ENCODE results near the gene GOLGA6A. TPM values are rescaled to one million over a fixed set of nuclear protein-coding genes. Genes with fewer than 3 reads are reported as not detected.

Gene GOLGA6A
- total and polyA plus RNA-seq, 9 of the 15 experiments (the other 6 are each of a cell fraction or from before 2014, with no cell fraction given) = not detected

- no peak overlapping the region for H3K4me2 ChIP-seq (ENCODE audit: insufficient read depth, low read length)
- H3K9me1 ChIP-seq (ENCODE audit: control insufficient read depth, insufficient read depth, low read length) = no peaks in the 10 kb centered on the region
- H3K9me3 ChIP-seq (replicated peaks; ENCODE audit: control insufficient read depth, insufficient read depth, low read depth, low read length) = no peaks in the 10 kb centered on the region
- in situ Hi-C loops (cut with MboI) = loop anchor here (10.0 kb wide), 1 partner anchor 69 kb away; no protein-coding TSS in a partner anchor
- ATAC-seq (no peak), FAIRE-seq (no peak), DNase-seq (ENCODE audit: extremely low read depth in 1 of 4, low spot score in 3 of 4) (no peak)
- BruUV-seq (replicated peaks) = no TSS peak
- H2AFZ ChIP-seq (ENCODE audit: low read depth, low read length) = no peak overlapping the region
- peaks cover 0 to 18% of the 10 kb centered on the region in 2 experiments; a peak in 2 of 5 replicates for H3K4me1 ChIP-seq (replicated peaks in 1 of 2; ENCODE audit: control insufficient read depth in 2 of 2, insufficient read depth in 2 of 2, low read length in 2 of 2)
- H3K9ac ChIP-seq (ENCODE audit: insufficient read depth in 1 of 2, low read depth in 2 of 2, low read length in 2 of 2) = no peak overlapping the region
- peaks cover 17 to 39% of the 10 kb centered on the region in 2 experiments for H3K27me3 ChIP-seq (ENCODE audit: control insufficient read depth in 2 of 2, insufficient read depth in 2 of 2, low read length in 2 of 2)
- peaks cover 3% of the 10 kb centered on the region; the same call in 1 of the 2 replicates for H4K20me1 ChIP-seq (replicated peaks; ENCODE audit: control insufficient read depth, insufficient read depth, low read length)
- ChIA-PET POLR2A (no interaction called here), CTCF (ENCODE audit: low intra/inter-chr PET ratio) (interaction anchor here (6.2 kb wide), 1 partner anchor 198 kb away, joined by 37 read pairs; no protein-coding TSS in a partner anchor)
- no peak for TF ChIP-seq CREM (IDR thresholded peaks at IDR 0.05; ENCODE audit: low read depth)
- TF ChIP-seq COPS2 (conservative IDR thresholded peaks at IDR 0.05) = no peak
- TF ChIP-seq DLX4 (CRISPR knock-in tag; IDR thresholded peaks at IDR 0.05) = no peak
- no peak for TF ChIP-seq RREB1 (CRISPR knock-in tag; IDR thresholded peaks at IDR 0.05)
- TF ChIP-seq HIVEP1 (CRISPR knock-in tag; IDR thresholded peaks at IDR 0.05) = no peak
- no peak for TF ChIP-seq ETV1 (tag; conservative IDR thresholded peaks at IDR 0.05; ENCODE audit: low read depth)
- TF ChIP-seq MTA1 (IDR thresholded peaks at IDR 0.05; ENCODE audit: borderline replicate concordance) = no peak
- TF ChIP-seq TFE3 (CRISPR knock-in tag; IDR thresholded peaks at IDR 0.05) = no peak
- TF ChIP-seq POU5F1 (IDR thresholded peaks at IDR 0.05; ENCODE audit: borderline replicate concordance, low read depth, low read length, partially characterized antibody) = no peak
- no peak for TF ChIP-seq YY1 (IDR thresholded peaks at IDR 0.05; ENCODE audit: borderline replicate concordance in 1 of 3, control insufficient read depth in 1 of 3, extremely low read depth in 1 of 3, insufficient read depth in 3 of 3, insufficient read length in 1 of 3, insufficient replicate concordance in 2 of 3, low read depth in 1 of 3, low read length in 2 of 3)
- no peak for TF ChIP-seq PHF20 (IDR thresholded peaks at IDR 0.05; ENCODE audit: partially characterized antibody)
- no peak for TF ChIP-seq BHLHE40 (IDR thresholded peaks at IDR 0.05; ENCODE audit: low read length)
- TF ChIP-seq NFE2L1 (tag; IDR thresholded peaks at IDR 0.05; ENCODE audit: borderline replicate concordance, low read depth) = no peak
- no peak for TF ChIP-seq FOXK2 (conservative IDR thresholded peaks at IDR 0.05 in 1 of 2, IDR thresholded peaks at IDR 0.05 in 1 of 2; ENCODE audit: low read depth in 2 of 2)
- no peak for TF ChIP-seq SETDB1 (IDR thresholded peaks at IDR 0.05; ENCODE audit: low read length)
- H3K4me3 ChIP-seq = no peak overlapping the region
- intact Hi-C loops (cut with micrococcal nuclease) = no loop called here
- H3K36me3 ChIP-seq (ENCODE audit: control insufficient read depth, insufficient read depth, low read length) = no peaks in the 10 kb centered on the region
- H3K79me2 ChIP-seq (ENCODE audit: control insufficient read depth, insufficient read depth, low read length) = no peaks in the 10 kb centered on the region
- WGBS (ENCODE audit: insufficient coverage, low coverage, missing lambda C conversion rate) = 0% methylated on average over 3 of the region's 3 CpGs
- no peak overlapping the region for H3K27ac ChIP-seq (ENCODE audit: extremely low read depth, low read depth, low read length)
These were observed 41.8 kb upstream of the GOLGA6A start for GRCh38 chr15:74124196-74124595.

All from K562 (cell line).